ENCODE data around the gene DCC.

DNA sequence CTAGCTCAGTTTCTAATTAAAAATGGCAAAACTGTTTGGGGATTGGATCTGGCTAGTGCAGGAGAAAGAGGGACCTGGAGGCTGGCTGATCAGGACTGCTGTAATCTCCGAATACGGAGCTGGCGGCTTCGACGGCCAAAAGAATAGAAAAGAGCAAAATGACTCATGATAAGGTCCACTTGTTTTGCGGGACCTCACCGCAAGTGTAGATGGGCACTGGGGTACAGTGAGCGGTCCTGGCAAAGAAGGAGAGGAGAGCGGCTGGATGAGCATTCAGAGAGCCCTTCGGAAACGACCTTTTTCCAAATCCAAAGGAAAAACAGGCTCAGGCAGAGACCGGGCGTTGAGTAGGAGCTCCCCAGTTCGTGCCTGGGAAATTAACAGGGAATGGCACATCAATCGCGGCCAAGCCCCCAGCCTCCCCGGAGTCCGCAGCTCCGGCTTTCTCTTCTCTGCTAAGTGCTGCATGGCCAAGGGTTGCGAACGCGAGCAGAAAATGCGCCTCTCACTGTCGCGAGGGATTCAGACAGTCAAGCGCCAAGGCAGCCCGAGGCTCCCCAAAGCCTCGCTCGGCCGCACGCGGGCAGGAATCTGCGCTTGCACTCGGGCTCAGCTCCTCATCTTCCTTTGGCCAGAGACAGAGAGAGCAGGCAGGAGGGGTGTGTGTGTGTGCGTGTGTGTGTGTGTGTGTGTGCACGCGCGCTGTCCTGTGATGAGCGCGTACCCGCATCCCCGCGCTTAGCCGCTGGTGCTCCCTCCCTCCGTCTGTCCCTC lies 1.8 kb downstream of the DCC start:
- TF ChIP-seq, protein P1, sequence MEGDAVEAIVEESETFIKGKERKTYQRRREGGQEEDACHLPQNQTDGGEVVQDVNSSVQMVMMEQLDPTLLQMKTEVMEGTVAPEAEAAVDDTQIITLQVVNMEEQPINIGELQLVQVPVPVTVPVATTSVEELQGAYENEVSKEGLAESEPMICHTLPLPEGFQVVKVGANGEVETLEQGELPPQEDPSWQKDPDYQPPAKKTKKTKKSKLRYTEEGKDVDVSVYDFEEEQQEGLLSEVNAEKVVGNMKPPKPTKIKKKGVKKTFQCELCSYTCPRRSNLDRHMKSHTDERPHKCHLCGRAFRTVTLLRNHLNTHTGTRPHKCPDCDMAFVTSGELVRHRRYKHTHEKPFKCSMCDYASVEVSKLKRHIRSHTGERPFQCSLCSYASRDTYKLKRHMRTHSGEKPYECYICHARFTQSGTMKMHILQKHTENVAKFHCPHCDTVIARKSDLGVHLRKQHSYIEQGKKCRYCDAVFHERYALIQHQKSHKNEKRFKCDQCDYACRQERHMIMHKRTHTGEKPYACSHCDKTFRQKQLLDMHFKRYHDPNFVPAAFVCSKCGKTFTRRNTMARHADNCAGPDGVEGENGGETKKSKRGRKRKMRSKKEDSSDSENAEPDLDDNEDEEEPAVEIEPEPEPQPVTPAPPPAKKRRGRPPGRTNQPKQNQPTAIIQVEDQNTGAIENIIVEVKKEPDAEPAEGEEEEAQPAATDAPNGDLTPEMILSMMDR (IDR thresholded peaks at IDR 0.05), result no peak
- TF ChIP-seq EP300 (IDR thresholded peaks at IDR 0.05), result no peak
- TF ChIP-seq POLR2A (IDR thresholded peaks at IDR 0.05), result no peak

All from tibial nerve (tissue), 4 donors.